GM19452 (cell line): ENCODE measurements around the gene SHKBP1.
"Not testable (repeated sequence)": the region's sequence is repeated elsewhere in the genome, so short reads cannot be mapped to it uniquely, and the experiment has no call there.

Source experiments
- ATAC-seq: cut with Tn5 transposase; IDR thresholded peaks from one replicate; pipeline ENCODE4 v1.9.1; 2021; ENCODE audit not compliant: unreplicated experiment

Gene SHKBP1

GRCh38 chr19:40584007-40584406 is 7.3 kb downstream of the SHKBP1 start:
- no peak for ATAC-seq

DNA sequence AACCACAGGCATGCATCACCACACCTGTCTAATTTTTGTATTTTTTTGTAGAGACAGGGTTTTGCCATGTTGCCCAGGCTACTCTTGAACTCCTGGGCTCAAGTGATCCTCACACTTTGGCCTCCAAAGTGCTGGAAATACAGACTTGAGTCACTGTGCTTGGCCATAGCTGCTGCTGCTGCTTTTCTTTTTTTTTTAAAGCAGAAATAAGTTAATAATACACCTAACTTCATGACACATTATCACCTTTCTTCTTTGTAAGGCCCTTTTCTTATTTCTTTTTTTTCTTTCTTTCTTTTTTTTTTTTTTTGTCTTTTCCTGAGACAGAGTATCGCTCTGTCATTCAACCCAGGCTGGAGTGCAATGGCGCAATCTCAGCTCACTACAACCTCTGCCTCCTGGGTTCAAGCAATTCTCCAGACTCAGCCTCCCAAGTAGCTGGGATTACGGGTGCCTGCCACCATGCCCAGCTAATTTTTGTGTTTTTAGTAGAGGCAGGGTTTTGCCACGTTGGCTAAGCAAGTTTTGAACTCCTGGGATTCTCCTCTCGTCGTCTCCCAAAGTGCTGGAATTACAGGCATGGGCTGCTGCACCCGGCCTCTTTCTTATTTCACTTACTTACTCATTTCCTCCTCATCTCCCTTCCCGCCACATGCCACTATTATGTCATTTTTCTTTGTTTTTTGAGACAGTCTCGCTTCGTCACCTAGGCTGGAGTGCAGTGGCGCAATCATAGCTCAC is 8.7 kb downstream of the SHKBP1 start:
- no peak for ATAC-seq

- no peak for ATAC-seq
Measured at GRCh38 chr19:40585982-40586422, 9.3 kb downstream of the SHKBP1 start.

DNA sequence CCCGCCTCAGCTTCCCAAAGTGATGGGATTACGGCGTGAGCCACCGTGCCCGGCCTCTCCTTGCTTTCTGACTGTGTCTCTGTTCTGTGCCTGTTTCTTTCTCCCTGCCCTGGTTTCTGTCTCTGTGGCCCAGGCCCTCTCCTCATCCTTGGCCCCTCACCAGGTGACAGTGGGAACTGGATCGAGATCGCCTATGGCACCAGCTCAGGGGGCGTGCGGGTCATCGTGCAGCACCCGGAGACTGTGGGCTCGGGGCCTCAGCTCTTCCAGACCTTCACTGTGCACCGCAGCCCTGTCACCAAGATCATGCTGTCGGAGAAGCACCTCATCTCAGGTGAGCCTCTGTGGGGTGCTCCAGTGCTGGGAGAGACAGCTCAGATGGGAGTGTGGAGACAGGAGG is 9.9 kb downstream of the SHKBP1 start:
- ATAC-seq = no peak

DNA sequence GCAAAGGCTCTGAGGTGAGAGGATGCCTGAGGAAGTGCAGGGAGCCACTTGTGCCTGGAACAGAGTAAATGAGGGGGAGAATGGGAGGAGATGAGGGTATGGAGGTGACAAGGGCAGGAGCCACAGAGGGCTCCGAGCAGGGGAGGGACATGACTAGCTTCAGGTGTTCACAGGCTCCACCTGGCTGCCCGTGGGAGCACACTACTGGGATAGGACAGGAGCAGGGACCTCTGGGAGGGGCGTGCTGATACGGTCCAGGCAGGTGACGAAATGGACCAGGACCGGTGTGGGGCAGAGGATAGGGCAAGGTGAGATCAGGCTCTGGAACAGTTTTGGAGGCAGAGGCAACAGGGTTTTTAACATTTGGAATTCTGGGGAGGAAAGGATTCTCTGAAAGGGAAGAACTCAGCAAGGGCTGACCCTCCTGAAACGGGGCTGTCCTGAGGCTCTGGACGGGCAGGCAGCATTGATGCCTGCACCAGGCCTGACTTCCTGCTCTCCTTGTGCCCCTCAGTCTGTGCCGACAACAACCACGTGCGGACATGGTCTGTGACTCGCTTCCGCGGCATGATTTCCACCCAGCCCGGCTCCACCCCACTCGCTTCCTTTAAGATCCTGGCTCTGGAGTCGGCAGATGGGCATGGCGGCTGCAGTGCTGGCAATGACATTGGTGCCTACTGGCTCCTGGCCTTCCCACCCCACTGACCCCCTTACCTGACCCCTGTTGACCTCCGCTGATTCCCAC is 11.6 kb downstream of the SHKBP1 start:
- no peak for ATAC-seq

GRCh38 chr19:40588926-40589569 is 12.4 kb downstream of the SHKBP1 start:
- ATAC-seq = no peak

DNA sequence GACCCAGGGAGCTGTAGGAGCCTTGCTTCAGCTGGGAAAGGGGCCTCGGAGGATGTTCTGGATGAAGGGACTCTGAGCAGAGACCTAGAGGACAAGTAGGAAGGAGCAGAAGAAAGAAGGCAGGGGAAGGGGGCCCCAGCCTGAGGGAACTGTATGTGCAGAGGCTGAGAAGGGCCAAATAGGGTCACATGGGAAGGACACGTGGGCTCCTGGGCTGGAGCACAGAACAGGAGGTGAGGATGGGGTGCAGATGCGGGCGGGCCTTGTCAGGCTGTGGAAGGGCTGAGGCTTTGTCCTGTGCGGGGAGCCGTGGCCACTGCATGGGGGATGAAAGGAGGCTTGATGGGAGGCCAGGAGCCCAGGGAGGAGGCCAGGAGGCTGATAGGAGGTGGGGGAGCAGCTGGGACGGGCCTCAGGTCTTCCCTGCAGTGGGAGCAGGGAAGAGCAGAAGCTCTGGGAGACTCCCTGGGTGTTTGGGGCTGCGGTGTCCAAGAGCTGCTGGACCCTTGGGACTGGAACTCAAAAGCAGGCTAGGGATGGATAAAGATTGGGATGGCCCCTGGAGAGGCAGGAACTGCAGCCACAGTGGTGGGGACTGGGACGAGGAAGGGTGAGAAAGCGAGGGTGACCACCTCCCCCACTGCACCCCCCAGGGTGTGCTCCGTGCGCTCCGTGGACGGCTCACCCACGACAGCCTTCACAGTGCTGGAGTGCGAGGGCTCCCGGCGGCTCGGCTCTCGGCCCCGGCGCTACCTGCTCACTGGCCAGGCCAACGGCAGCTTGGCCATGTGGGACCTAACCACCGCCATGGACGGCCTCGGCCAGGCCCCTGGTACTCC is 13.1 kb downstream of the SHKBP1 start:
- no peak for ATAC-seq

DNA sequence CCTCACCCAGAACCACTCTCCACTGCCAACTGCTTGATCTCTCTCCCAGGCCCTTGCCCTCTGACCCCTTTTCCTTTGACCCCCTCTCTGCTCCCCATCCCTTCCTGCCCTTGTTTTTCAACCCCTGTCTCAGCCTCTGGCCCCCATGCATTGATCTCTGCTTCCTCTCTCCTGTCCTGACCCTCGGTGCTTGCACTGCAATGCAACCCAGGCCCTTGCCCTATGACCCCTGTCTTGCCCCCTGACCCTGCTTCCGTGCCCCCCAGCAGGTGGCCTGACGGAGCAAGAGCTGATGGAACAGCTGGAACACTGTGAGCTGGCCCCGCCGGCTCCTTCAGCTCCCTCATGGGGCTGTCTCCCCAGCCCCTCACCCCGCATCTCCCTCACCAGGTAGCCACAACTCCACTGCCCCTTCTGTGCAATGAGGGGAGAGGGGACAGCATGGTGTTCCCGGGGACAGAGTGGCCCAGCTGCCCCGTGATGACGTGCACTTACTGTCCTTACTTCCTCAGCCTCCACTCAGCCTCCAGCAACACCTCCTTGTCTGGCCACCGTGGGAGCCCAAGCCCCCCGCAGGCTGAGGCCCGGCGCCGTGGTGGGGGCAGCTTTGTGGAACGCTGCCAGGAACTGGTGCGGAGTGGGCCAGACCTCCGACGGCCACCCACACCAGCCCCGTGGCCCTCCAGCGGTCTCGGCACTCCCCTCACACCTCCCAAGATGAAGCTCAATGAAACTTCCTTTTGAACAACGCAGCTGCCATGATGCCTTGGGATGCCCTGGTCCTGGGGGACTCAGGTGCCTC is 14.0 kb downstream of the SHKBP1 start:
- ATAC-seq = no peak

- not testable (repeated sequence) for ATAC-seq
Measured at GRCh38 chr19:40591724-40592123, 15.1 kb downstream of the SHKBP1 start.

GRCh38 chr19:40592170-40592569 is 15.5 kb downstream of the SHKBP1 start:
- no peak for ATAC-seq

DNA sequence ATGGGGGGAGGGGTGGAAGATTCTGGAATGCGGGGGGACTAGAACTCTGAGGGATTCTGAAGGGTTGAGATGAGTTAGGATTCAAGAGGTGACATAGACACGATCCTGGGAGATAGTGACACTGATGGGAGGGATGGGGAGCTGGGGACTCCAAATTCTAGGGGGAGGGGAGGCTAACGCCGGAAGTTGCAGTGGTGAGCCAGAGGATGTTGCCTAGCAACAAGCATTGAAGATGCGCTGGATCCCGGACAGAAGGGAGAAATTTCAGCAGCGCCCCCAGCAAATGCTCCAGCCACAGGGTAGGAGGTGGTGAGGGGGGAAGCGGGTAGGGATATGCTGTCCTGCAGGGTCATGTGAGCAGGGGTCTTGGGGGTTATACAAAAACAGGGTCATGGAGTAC is 17.6 kb downstream of the SHKBP1 start:
- no peak for ATAC-seq

DNA sequence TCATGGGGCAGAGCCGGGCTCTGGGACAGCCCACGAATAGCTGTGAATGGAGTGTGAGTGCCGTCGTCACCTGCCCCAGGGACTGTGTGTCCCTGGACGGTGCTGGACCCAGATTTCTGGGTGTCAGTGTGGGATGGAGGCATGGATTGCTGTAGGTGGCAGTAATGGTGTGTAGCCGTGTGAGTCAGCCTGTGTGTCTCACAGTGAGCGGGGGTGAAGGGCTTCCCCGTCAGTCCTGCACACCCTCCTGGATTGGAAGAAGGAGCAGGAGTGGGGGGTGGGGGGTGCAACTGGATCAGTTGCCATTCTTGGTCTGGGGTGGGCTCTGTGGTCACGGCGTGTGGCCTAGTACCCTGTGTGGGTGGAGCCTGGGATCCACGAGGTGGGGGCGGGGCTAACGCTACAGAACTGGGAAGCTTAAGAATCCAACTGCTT is 18.0 kb downstream of the SHKBP1 start:
- no peak for ATAC-seq

DNA sequence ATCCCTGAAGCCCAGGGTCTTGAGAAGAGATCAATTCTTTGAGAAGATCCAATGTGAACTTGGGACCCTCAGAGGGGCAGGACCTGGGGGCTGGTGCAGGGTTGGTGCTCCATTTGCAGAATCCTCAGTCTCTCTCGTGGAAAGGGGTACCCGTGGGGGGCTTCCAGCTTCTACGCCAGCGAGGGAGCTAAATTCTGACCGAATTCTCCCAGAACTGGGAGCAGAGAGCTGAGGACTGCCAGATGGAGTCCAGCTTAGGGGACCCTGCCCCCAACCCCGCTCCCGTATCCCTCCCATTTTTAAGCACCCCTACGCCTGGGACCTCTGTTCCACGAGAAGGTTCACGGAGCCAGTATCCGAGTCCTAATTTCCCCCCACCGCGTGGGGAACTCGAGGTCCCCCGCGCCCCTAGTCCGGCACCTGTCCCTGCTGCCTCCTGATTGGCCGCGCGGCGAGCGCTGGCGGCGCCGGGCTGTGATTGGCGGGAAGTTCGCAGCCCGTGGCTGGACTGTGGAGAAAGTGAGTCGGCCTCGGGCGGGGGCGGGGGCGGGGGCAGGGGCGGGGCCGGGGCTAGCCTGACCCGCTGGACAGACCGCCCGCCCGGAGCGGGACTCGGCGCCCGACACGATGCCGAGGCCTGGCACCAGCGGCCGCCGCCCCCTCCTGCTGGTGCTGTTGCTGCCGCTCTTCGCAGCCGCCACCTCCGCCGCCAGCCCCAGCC is 20.1 kb downstream of the SHKBP1 start:
- ATAC-seq = no peak

- ATAC-seq = no peak
Measured at GRCh38 chr19:40597329-40597838, 20.7 kb downstream of the SHKBP1 start.

DNA sequence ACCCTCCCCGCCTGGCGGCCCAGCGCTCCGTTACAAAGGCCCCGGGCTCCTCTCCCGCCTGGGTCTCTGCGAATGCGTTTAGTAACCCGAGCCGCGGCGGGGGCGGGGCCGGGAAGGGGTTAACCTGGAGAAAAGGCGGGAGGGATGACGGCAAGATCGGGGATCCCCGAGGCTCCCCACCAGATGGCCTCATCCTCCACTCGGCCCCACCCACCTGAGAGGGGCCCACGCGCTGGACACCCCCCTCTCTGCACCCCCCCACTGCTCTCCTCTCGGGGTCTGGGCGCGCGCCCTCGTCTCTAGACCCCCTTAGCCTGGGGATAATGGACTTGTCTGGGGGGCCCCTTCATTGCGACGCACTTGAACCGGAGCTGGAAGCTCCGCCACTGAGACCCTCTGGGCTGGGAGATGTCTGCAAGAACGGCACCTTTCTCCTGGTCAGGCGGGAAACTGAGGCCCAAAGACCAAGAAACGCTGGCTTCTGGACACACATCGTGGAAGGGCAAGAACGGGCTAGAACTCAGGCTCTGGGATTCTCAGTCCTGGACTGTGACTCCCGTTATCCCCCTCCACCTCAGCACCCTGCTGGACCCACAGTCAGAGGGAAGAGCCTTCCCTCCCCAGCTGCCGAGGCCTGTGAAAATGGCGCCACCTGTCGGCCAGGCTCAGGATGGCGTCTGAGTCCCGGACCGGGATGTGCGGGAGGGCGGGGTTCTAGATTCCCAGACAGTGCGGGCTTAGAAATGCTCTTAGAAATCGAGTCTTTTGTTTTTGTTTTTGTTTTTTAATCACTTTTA is 21.6 kb downstream of the SHKBP1 start:
- no peak for ATAC-seq

DNA sequence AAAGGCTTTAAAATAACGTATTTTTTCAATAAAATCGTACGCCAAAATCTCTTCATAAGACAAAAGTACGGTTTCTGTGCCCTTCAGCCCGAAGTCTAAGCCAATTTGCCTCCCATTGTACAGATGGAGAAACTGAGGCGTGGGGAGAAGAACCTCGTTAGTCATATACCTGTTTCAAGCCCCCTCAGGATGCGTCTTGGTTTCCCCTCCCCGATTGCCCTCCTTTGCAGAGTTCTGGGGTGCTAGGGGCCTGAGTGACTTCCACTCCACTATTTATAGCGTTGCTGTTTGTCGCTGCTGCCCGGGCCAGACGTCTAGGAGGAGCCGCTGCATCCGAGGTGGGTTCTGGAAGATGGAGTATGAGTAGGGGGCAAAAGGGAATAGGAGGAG is 22.2 kb downstream of the SHKBP1 start:
- no peak for ATAC-seq

DNA sequence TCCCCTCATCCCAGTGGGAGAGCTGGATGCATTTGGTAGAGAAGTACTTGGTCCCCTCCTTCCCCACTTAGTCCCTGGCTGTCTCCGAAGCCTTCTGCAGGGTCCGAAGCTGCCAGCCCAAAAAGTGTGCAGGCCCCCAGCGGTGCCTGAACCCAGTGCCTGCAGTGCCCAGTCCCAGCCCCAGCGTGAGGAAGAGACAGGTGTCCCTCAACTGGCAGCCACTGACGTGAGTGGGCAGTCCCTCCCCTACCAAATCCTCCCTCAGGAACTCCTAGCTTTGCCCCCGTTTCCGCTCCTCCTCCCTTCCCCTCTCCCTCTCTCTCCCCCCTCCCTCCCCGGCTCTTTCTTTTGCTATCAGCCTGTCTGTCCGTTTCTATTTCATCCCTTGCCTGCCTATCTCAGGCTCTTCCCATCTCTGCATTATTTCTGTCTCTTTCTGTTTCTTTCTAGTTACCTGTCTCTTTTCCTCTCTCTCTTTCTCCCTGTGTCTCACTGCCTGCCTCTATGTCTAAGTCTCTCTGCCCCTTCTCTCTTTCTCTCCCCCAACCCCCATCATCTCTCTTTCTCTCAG is 22.7 kb downstream of the SHKBP1 start:
- ATAC-seq = no peak

DNA sequence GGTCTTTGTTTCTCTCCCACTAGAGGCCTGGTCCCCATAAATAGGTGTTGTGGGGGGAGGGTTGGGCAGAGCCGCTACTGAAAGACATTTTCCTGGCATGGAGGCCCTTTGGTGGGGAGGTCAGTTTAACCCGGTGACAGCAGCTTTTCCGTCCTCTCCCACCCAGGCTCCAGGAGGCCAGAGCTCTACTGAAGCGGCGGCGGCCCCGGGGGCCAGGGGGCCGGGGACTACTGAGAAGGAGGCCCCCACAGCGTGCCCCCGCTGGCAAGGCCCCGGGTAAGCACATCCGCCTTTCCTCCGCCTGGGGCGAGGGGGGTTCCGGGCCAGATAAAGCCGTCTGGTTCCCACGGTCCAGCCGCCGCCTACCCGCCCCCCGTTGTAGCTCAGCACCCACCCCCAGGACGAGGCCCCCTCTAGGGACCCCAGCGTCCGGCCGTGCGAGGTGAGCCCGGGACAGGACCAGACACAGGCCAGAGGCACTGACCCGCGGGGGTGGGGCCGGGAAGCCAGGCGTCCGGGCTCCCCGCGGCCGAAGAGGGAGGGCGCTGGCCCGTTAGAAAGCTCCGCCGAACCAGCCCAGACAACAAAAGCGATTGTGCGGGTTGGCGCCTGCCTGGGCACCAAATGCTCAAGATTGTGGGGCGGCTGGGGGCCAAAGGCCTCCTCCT is 23.4 kb downstream of the SHKBP1 start:
- ATAC-seq = no peak
